DMS153 treated with DMSO at 0.1 percent for 48 hours (cell line): ENCODE data around the gene BAZ1B.
"Not testable (repeated sequence)": the region's sequence is repeated elsewhere in the genome, so short reads cannot be mapped to it uniquely, and the experiment has no call there.

Experiments used
- DNase-seq: peaks from one replicate; lab custom pipeline; 2025; ENCODE audit not compliant: unreplicated experiment; lab: John Stamatoyannopoulos, UW

Gene BAZ1B

GRCh38 chr7:73507556-73507955 is 14.5 kb downstream of the BAZ1B start:
- DNase-seq: no peak

- no peak for DNase-seq
Measured at GRCh38 chr7:73504920-73505319, 17.2 kb downstream of the BAZ1B start.

DNA sequence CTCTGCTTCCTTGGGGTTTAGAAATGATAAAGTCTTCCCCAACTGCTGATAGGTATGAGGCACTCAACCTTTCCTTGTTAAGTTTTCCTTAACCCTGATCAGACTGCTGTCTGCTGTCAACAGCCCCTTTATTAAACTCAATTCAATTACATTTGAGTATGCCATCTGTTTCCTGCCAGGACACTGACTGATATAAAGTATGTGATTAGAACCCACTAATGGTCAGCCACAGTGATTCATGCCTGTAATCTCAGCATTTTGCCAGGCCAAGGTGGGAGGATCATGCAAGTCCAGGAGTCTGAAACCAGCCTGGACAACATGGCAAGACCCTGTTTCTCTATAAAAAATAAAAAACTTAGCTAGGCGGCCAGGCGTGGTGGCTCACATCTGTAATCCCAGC is 18.1 kb downstream of the BAZ1B start:
- DNase-seq: no peak

- DNase-seq: no peak
Measured at GRCh38 chr7:73503229-73503628, 18.9 kb downstream of the BAZ1B start.

DNA sequence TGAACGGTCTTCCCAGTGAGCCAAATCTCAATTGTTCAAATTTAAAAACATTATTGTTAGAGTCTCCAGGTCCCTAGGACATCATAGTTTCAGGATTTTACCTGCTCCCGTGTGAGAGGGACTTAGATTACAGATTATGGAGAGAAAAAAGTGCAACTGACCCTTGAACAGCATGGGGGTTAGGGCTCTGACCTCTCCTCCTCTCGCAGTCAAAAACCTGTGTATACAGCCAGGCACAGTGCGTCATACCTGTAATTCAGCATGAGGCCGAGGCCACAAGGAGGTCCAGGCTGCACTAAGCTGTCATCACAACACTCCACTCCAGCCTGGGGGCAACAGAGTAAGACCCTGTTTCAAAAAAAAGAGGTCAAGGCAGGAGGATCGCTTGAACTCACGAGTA is 25.5 kb downstream of the BAZ1B start:
- no peak for DNase-seq

DNA sequence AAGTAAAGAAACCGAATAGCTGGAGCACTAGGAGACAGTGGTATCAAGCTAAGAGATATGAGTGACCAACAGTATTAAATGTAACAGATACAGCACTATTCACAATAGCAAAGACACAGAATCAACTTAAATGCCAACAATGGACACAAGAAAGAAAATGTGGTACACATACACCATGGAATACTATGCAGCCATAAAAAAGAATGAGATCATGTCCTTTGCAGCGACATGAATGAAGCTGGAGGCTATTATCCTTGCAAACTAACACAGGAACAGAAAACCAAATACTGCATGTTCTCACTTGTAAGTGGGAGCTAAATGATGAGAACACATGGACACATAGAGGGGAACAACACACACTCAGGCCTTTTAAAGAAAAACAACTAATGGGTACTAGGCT is 26.6 kb downstream of the BAZ1B start:
- DNase-seq: not testable (repeated sequence)

DNA sequence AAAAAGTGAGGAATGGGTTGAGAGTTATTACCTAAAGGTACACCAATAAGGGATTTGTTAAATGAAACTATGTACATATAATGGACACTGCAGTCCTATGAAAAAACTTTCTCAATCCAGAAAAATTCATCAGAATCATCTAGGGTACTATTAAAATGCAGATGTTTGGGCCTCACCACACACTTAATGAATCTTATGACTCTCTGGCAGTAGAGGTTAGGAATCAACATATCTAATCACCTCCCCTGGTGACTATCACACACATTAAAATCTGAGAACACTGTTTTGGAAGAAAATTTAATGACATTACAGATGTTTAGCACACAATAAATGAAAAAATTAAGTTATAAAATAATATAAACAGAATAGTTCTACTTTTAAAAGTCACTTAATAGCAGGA is 32.1 kb downstream of the BAZ1B start:
- DNase-seq: no peak

DNA sequence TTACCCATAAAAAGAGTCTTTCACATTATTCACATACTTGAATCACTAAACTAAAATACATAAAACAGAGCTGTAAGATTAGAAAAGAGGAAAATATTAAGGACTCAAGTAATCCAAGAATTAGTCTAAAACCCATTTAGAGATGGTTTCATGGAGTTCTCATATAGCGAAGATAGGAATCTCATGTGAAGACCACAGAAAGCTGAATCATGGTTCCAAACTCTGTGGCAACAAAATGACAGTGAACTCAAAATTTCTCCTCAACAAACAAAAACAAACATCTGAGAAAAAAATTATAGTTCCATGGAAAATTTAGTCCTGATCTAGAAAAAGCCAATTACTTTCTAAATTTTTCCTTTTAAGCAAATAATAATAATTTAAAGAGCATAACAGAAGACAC is 34.6 kb downstream of the BAZ1B start:
- no peak for DNase-seq

- DNase-seq: no peak
Measured at GRCh38 chr7:73483171-73483570, 38.9 kb downstream of the BAZ1B start.

DNA sequence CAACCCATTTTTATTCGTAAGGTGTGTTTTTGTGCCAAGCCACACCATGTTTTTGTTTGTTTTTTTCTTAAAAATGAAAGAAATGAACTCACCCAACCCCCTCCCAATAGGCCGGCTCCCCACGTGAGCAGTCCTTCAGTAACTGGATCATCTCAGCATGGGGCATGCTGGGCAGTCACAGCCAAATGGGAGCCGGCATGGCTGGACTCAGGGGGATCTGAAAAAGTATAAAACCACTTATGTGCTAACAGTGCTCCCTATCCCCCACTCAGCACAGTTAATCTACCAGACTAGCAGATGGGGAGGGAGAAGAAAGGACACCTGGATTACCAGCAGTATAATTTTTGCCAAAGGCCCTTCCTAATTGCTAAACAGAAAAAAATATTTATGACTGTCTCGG is 39.3 kb downstream of the BAZ1B start:
- no peak for DNase-seq

- DNase-seq: not testable (repeated sequence)
Measured at GRCh38 chr7:73481521-73481920, 40.6 kb downstream of the BAZ1B start.

GRCh38 chr7:73478549-73478948 is 43.5 kb downstream of the BAZ1B start:
- no peak for DNase-seq

GRCh38 chr7:73477376-73477775 is 44.7 kb downstream of the BAZ1B start:
- DNase-seq: no peak

GRCh38 chr7:73470208-73470607 is 51.9 kb downstream of the BAZ1B start:
- DNase-seq: no peak

DNA sequence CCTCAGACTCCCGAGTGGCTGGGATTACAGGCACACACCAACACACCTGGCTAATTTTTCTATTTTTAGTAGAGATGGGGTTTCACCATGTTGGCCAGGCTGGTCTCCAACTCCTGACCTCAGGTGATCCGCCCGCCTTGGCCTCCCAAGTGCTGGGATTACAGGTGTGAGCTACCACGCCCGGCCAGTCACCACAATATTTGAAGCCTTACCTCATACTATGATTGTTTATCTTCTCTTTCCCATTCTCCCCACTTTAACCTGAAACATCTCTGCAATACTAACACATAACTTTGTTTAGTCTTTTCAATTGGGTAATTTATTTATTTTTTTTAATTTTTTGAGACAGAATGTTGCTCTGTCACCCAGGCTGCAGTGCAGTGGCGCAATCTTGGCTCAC is 55.0 kb downstream of the BAZ1B start:
- not testable (repeated sequence) for DNase-seq

DNA sequence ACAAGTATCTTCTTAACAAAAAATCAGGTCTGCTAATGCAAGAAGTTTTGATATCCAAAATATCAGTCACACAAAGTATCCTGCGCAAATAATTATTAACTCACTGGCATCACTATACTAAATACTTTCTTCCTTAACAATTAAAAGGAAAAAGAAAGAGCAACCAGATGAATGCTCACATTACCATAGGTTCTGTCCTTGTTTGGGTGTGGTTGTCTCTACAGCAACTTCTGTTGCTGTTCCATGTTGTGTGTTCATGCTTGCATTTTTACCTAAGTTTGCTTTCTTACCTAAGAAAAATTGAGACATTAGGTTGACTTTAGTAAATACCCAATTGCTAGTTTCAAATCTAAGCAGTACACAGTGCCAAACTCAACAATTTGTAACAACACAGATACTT is 56.0 kb downstream of the BAZ1B start:
- DNase-seq: no peak

DNA sequence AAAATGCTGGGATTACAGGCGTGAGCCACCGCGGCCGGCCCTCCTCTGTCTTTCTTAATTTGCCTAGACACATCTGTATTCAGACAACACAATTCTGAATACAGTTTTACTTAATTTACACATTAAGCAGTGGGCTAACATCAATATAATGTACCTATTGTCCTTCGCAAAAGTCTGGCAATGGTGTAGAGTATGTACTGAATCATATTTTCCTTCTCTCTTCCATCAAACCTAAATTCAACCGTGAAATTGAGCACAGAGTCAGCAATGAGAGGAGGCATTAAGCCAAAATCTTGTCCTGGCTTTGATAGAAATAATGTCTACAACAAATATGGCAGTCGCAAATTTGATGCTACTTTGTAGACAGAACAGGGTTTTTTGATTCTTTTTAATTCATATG is 58.1 kb downstream of the BAZ1B start:
- no peak for DNase-seq

GRCh38 chr7:73463260-73463659 is 58.8 kb downstream of the BAZ1B start:
- DNase-seq: no peak

- no peak for DNase-seq
Measured at GRCh38 chr7:73461782-73462285, 60.3 kb downstream of the BAZ1B start.

DNA sequence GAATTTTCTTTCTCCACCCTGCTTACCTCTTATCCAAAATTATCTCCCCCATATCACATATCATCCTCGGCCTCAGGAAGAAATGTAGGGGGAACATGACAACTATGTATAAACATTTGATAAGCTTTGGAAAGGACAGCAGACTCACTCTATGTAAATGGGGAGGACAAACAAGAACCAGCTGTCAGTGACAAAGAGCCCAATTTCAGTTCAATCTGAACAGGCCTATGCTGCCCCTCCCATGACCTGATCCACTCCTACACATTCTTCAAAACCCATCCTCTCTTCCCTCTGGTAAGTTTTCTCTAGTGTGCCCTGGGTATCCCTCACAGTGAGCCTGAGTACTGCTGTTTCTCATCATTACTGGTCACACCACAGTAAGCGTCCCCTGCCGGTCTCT is 67.7 kb downstream of the BAZ1B start:
- DNase-seq: no peak

DNA sequence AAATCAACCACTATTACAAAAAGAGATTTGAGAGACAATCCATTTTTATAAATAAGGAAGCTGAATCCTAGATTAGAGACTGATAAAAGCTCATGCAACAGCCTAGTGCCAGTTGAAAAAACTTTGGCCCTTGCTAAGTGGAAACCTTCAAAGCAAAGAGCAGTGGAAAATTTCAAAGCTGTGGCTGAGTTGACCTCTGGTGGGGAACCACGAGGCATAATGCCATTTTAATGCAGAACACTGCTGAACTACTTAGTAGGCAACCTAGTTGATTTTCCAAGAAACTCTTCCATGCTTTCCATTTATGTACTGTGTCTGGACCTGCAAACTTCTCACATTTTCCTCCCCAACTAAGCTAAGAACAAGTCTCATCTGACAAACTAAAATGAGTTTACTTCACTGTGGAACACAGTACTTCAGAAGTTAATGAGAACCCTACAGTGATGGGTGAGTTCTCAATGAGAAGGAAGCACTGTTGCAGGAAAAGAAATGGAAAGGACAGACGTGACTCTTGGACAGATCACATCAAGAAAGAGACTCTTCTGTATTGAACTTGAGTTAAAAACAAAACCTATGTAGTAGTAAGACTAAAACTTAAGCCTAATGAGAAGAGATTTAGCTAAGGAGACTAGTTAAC is 69.0 kb downstream of the BAZ1B start:
- no peak for DNase-seq

GRCh38 chr7:73451780-73452398 is 70.2 kb downstream of the BAZ1B start:
- peak; percentile 33 for DNase-seq

GRCh38 chr7:73449422-73449821 is 72.7 kb downstream of the BAZ1B start:
- DNase-seq: peak; percentile 59
